ENCODE data around the gene DCUN1D3.
"Not testable (repeated sequence)": the region's sequence is repeated elsewhere in the genome, so short reads cannot be mapped to it uniquely, and the experiment has no call there.

DCUN1D3 gene

GRCh38 chr16:20900299-20901067 lies at the start of gene DCUN1D3, which contains the start of gene LYRM1:
Gene DCUN1D3, minus strand, starts transcription at chr16:20900358. Its CDS starts 37,820 bp downstream, at chr16:20862538.
Gene LYRM1, plus strand, starts transcription at chr16:20900771. Its CDS starts 14,785 bp downstream, at chr16:20915556.
- peak within 1 kb of the TSS; percentile 87 for H3K27ac ChIP-seq
- TF ChIP-seq CTCF (conservative IDR thresholded peaks at IDR 0.05): no peak

- TF ChIP-seq CTCF (conservative IDR thresholded peaks at IDR 0.05): no peak
- no peak overlapping the region for H3K27ac ChIP-seq
Observed at GRCh38 chr16:20949660-20950059, 49.5 kb upstream of the DCUN1D3 start.

GRCh38 chr16:20948444-20948843 lies 48.3 kb upstream of the DCUN1D3 start:
- TF ChIP-seq CTCF (conservative IDR thresholded peaks at IDR 0.05): no peak
- no peak overlapping the region for H3K27ac ChIP-seq

GRCh38 chr16:20946015-20946629 lies 46.0 kb upstream of the DCUN1D3 start:
- H3K27ac ChIP-seq: no peak overlapping the region
- TF ChIP-seq CTCF (conservative IDR thresholded peaks at IDR 0.05): no peak

DNA sequence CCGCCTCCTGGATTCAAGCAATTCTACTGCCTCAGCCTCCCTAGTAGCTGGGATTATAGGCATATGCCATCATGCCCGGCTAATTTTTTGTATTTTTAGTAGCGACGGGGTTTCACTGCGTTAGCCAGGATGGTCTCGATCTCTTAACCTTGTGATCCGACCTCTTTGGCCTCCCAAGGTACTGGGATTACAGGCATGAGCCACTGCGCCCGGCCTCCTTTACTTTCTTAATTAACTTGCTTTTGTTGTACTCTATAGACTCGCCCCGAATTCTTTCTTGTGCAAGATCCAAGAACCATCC lies 45.4 kb upstream of the DCUN1D3 start:
- H3K27ac ChIP-seq: not testable (repeated sequence)

DNA sequence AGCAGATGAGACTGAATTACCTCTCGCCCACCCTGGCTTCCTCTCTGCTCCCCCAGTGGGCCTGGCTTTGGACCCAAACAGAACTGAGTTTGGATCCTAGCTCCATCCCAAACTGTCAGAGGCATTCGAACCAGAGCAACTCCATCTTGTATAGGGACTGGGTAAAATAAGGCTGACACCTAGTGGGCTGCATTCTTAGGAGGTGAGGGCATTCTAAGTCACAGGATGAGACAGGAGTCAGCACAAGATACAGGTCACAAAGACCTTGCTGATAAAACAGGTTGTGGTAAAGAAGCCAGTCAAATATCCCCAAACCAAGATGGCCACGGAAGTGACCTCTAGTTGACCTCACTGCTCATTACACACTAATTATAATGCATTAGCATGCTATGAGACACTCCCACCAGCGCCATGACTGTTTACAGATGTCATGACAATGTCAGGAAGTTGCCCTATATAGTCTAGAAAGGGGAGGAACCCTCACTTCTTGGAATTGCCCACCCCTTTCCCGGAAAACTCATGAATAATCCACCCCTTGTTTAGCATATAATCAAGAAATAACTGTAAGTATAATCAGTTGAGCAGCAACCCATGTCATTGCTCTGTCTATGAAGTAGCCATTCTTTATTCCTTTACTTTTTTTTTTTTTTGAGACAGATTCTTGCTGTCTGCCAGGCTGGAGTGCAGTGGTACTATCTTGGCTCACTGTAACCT lies 44.9 kb upstream of the DCUN1D3 start:
- H3K27ac ChIP-seq: no peak overlapping the region
- no peak for TF ChIP-seq CTCF (conservative IDR thresholded peaks at IDR 0.05)

DNA sequence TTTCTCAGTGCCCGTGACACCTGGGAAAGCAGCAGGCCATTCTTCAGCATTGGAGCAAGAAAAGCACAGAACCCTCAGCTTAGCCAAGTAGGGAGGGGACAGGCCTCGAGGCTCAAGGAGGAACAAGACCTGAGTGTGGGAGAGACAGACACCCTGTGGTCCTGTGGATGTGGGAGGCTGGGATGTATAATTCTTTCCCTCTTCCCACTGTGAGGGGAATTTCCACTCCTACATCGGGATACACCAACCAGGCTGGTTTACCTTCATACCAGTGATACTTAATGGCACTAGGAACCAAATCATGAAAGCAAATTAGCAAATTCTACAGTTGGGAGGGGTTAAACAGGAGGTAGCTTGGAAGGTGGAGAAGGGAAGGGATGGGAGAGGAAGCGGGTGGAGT lies 42.1 kb upstream of the DCUN1D3 start:
- no peak overlapping the region for H3K27ac ChIP-seq
- no peak for TF ChIP-seq CTCF (conservative IDR thresholded peaks at IDR 0.05)

DNA sequence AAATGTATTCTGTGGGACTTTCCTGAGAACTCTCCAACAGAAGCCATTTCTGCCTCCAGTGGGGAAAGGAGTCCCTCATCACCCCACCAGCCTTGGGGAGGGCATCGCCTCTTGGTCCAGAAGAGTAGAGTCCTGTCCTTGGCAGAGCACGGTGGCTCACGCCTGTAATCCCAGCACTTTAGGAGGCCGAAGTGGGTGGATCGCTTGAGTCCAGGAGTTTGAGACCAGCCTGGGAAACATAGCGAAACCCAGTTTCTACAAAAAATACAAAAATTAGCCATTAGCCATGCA lies 41.4 kb upstream of the DCUN1D3 start:
- no peak for TF ChIP-seq CTCF (conservative IDR thresholded peaks at IDR 0.05)

More for the DNA sequence above, 41.4 kb upstream of the DCUN1D3 start:
- H3K27ac ChIP-seq: no peak overlapping the region

Data from VCaP (cell line).